Measurements from ENCODE around the gene PSMG2.

The PSMG2 gene

GRCh38 chr18:12694032-12694431 is 8.8 kb upstream of the PSMG2 start:
- Mint-ChIP-seq H3K27ac (no peak overlapping the region), H3K4me1 (peaks cover 8% of the 10 kb centered on the region), H3K36me3 (ENCODE audit: low read depth) (peaks cover 21% of the 10 kb centered on the region), H3K27me3 (no peaks in the 10 kb centered on the region), H3K9me3 (no peaks in the 10 kb centered on the region), H3K4me3 (no peak overlapping the region)
- DNase-seq (no peak), ATAC-seq (peak; percentile 20)

GRCh38 chr18:12699747-12700146 is 3.1 kb upstream of the PSMG2 start:
- no peak overlapping the region for H3K4me3 Mint-ChIP-seq
- ATAC-seq = no peak
- H3K27me3 Mint-ChIP-seq = no peaks in the 10 kb centered on the region
- peaks cover 34% of the 10 kb centered on the region for H3K4me1 Mint-ChIP-seq
- no peak overlapping the region for H3K27ac Mint-ChIP-seq
- peaks cover 30% of the 10 kb centered on the region for H3K36me3 Mint-ChIP-seq (ENCODE audit: low read depth)
- no peaks in the 10 kb centered on the region for H3K9me3 Mint-ChIP-seq
- DNase-seq = no peak

- Mint-ChIP-seq H3K4me3 (peak overlapping the region; percentile 98), H3K36me3 (ENCODE audit: low read depth) (peaks cover 28% of the 10 kb centered on the region), H3K27ac (peak overlapping the region; percentile 95), H3K27me3 (no peaks in the 10 kb centered on the region), H3K4me1 (peaks cover 44% of the 10 kb centered on the region), H3K9me3 (no peaks in the 10 kb centered on the region)
- peak; percentile 6 for ATAC-seq
- no peak for DNase-seq
These were observed 1.7 kb upstream of the PSMG2 start for GRCh38 chr18:12701161-12701560.

GRCh38 chr18:12703096-12703567 is 290 bp downstream of the PSMG2 start:
- Mint-ChIP-seq H3K4me3 (peak overlapping the region; percentile 98), H3K36me3 (ENCODE audit: low read depth) (peaks cover 32% of the 10 kb centered on the region), H3K27me3 (no peaks in the 10 kb centered on the region), H3K9me3 (no peaks in the 10 kb centered on the region), H3K27ac (peak overlapping the region; percentile 95), H3K4me1 (peaks cover 44% of the 10 kb centered on the region)
- ATAC-seq = no peak
- DNase-seq = no peak

- DNase-seq (peak; percentile 16), ATAC-seq (no peak)
- no peaks in the 10 kb centered on the region for H3K9me3 Mint-ChIP-seq
- no peaks in the 10 kb centered on the region for H3K27me3 Mint-ChIP-seq
- peak overlapping the region; percentile 95 for H3K27ac Mint-ChIP-seq
- H3K36me3 Mint-ChIP-seq (ENCODE audit: low read depth) = peaks cover 30% of the 10 kb centered on the region
- H3K4me1 Mint-ChIP-seq = peaks cover 44% of the 10 kb centered on the region
- H3K4me3 Mint-ChIP-seq = peak overlapping the region; percentile 98
These were observed 822 bp downstream of the PSMG2 start for GRCh38 chr18:12703664-12704063.

- peaks cover 44% of the 10 kb centered on the region for H3K36me3 Mint-ChIP-seq (ENCODE audit: low read depth)
- ATAC-seq (no peak), DNase-seq (no peak)
- H3K27me3 Mint-ChIP-seq = no peaks in the 10 kb centered on the region
- H3K27ac Mint-ChIP-seq = peak overlapping the region; percentile 64
- H3K4me3 Mint-ChIP-seq = no peak overlapping the region
- no peaks in the 10 kb centered on the region for H3K4me1 Mint-ChIP-seq
- H3K9me3 Mint-ChIP-seq = no peaks in the 10 kb centered on the region
These were observed 8.6 kb downstream of the PSMG2 start for GRCh38 chr18:12711446-12711845.

- DNase-seq (no peak), ATAC-seq (no peak)
- H3K4me3 Mint-ChIP-seq = no peak overlapping the region
- peaks cover 28% of the 10 kb centered on the region for H3K36me3 Mint-ChIP-seq (ENCODE audit: low read depth)
- H3K9me3 Mint-ChIP-seq = no peaks in the 10 kb centered on the region
- no peaks in the 10 kb centered on the region for H3K27me3 Mint-ChIP-seq
- H3K4me1 Mint-ChIP-seq = peaks cover 3% of the 10 kb centered on the region
- H3K27ac Mint-ChIP-seq = peak overlapping the region; percentile 3
These were observed 18.8 kb downstream of the PSMG2 start for GRCh38 chr18:12721495-12722275.

- Mint-ChIP-seq H3K4me1 (peaks cover 3% of the 10 kb centered on the region), H3K27me3 (no peaks in the 10 kb centered on the region), H3K4me3 (no peak overlapping the region), H3K27ac (no peak overlapping the region), H3K36me3 (ENCODE audit: low read depth) (peaks cover 25% of the 10 kb centered on the region), H3K9me3 (no peaks in the 10 kb centered on the region)
- DNase-seq (no peak), ATAC-seq (no peak)
These were observed 19.9 kb downstream of the PSMG2 start for GRCh38 chr18:12722731-12723130.

- Mint-ChIP-seq H3K4me1 (peaks cover 3% of the 10 kb centered on the region), H3K36me3 (ENCODE audit: low read depth) (peaks cover 13% of the 10 kb centered on the region), H3K4me3 (no peak overlapping the region), H3K27ac (no peak overlapping the region), H3K27me3 (no peaks in the 10 kb centered on the region), H3K9me3 (no peaks in the 10 kb centered on the region)
- ATAC-seq = no peak
- no peak for DNase-seq
These were observed 23.5 kb downstream of the PSMG2 start for GRCh38 chr18:12726331-12726730.

- Mint-ChIP-seq H3K36me3 (ENCODE audit: low read depth) (peaks cover 10% of the 10 kb centered on the region), H3K9me3 (no peaks in the 10 kb centered on the region), H3K4me3 (no peak overlapping the region), H3K27me3 (no peaks in the 10 kb centered on the region), H3K4me1 (peaks cover under 1% of the 10 kb centered on the region), H3K27ac (no peak overlapping the region)
- ATAC-seq = peak; percentile 59
- DNase-seq = peak; percentile 60
These were observed 24.1 kb downstream of the PSMG2 start for GRCh38 chr18:12726774-12727550.

GRCh38 chr18:12737243-12737902 is 34.5 kb downstream of the PSMG2 start:
- Mint-ChIP-seq H3K9me3 (no peaks in the 10 kb centered on the region), H3K27ac (no peak overlapping the region), H3K27me3 (no peaks in the 10 kb centered on the region), H3K36me3 (ENCODE audit: low read depth) (no peaks in the 10 kb centered on the region), H3K4me3 (no peak overlapping the region), H3K4me1 (peaks cover 4% of the 10 kb centered on the region)
- DNase-seq (no peak), ATAC-seq (no peak)

- peaks cover 4% of the 10 kb centered on the region for H3K4me1 Mint-ChIP-seq
- no peaks in the 10 kb centered on the region for H3K27me3 Mint-ChIP-seq
- DNase-seq (no peak), ATAC-seq (no peak)
- H3K9me3 Mint-ChIP-seq = no peaks in the 10 kb centered on the region
- no peak overlapping the region for H3K4me3 Mint-ChIP-seq
- H3K27ac Mint-ChIP-seq = no peak overlapping the region
- H3K36me3 Mint-ChIP-seq (ENCODE audit: low read depth) = no peaks in the 10 kb centered on the region
These were observed 38.5 kb downstream of the PSMG2 start for GRCh38 chr18:12741351-12741750.

GRCh38 chr18:12742453-12742852 is 39.6 kb downstream of the PSMG2 start:
- DNase-seq (no peak), ATAC-seq (no peak)
- Mint-ChIP-seq H3K27me3 (no peaks in the 10 kb centered on the region), H3K4me1 (peaks cover 4% of the 10 kb centered on the region), H3K4me3 (no peak overlapping the region), H3K27ac (no peak overlapping the region), H3K9me3 (no peaks in the 10 kb centered on the region), H3K36me3 (ENCODE audit: low read depth) (no peaks in the 10 kb centered on the region)

GRCh38 chr18:12744103-12744502 is 41.3 kb downstream of the PSMG2 start:
- Mint-ChIP-seq H3K27me3 (peaks cover 2% of the 10 kb centered on the region), H3K4me3 (no peak overlapping the region)
- ATAC-seq = peak; percentile 40

More at GRCh38 chr18:12744103-12744502, 41.3 kb downstream of the PSMG2 start:
- Mint-ChIP-seq H3K9me3 (no peaks in the 10 kb centered on the region), H3K36me3 (ENCODE audit: low read depth) (no peaks in the 10 kb centered on the region), H3K27ac (no peak overlapping the region), H3K4me1 (peaks cover 5% of the 10 kb centered on the region)
- DNase-seq = no peak

All from activated naive CD8-positive, alpha-beta T cell treated with anti-CD3 and anti-CD28 coated beads, Interleukin-2, amount 50 U/mL, for 24 hours (primary cell).